OCI-LY7 (cell line): ENCODE measurements around the gene BBC3. TPM values are rescaled to one million over a fixed set of nuclear protein-coding genes. Genes with fewer than 3 reads are reported as not detected.

Experiments
- BruUV-seq: library from RNA; stranded (reverse); fragments of 400-500 nt; replicated peaks from 2 replicates; lab custom pipeline; 2021; lab: Mats Ljungman, UMichigan
- CTCF ChIA-PET: fragments of 300-600 bp; sonication (Branson Sonifier 250); formaldehyde crosslinking; loops from one replicate; lab custom pipeline; 2022; ENCODE audit warnings: antibody characterized with exemption; ENCODE audit not compliant: unreplicated experiment; lab: Charles Lee
- POLR2A ChIA-PET: fragments of 300-600 bp; sonication (Branson Sonifier 250); formaldehyde crosslinking; loops from one replicate; lab custom pipeline; 2022; ENCODE audit warnings: antibody characterized with exemption; lab: Charles Lee
- DNase-seq: peaks from one replicate; pipeline ENCODE4 v3.0.0-alpha.2; 2015; ENCODE audit warnings: low spot score
- H2AFZ ChIP-seq: fragments of 200-600 bp; sonication (generic), shearing (Covaris generic); 2 replicates; pipeline ENCODE4 v1.6.1; 2014; ENCODE audit warnings: mild to moderate bottlenecking, antibody characterized with exemption, low read length, moderate library complexity
- H3K27ac ChIP-seq: fragments of 200-600 bp; sonication (generic); 2 replicates; pipeline ENCODE4 v1.5.1; 2014; ENCODE audit warnings: mixed run types, low read depth, mild to moderate bottlenecking, moderate library complexity, low read length, inconsistent platforms; ENCODE audit not compliant: poor library complexity, severe bottlenecking
- H3K36me3 ChIP-seq: fragments of 200-600 bp; sonication (generic); 2 replicates; pipeline ENCODE4 v1.6.1; 2014; ENCODE audit warnings: mild to moderate bottlenecking, antibody characterized with exemption, low read length, moderate library complexity, mixed read lengths; ENCODE audit not compliant: insufficient read depth
- H3K4me1 ChIP-seq: fragments of 200-600 bp; sonication (generic); 2 replicates; pipeline ENCODE4 v1.5.1; 2014; ENCODE audit warnings: mild to moderate bottlenecking, low read length; ENCODE audit not compliant: insufficient read depth, poor library complexity, severe bottlenecking
- H3K4me2 ChIP-seq: fragments of 200-600 bp; sonication (generic); 2 replicates; pipeline ENCODE4 v1.6.1; 2014; ENCODE audit warnings: mild to moderate bottlenecking, low read length
- H3K4me3 ChIP-seq: fragments of 200-600 bp; sonication (generic); 2 replicates; pipeline ENCODE4 v1.5.1; 2014; ENCODE audit warnings: mild to moderate bottlenecking, low read depth, low read length; ENCODE audit not compliant: poor library complexity, severe bottlenecking
- H3K79me2 ChIP-seq: fragments of 200-600 bp; sonication (generic); 2 replicates; pipeline ENCODE4 v1.6.1; 2016; ENCODE audit warnings: low read depth, mild to moderate bottlenecking, low read length, moderate library complexity, mixed read lengths; ENCODE audit not compliant: insufficient read depth
- H3K9me2 ChIP-seq: fragments of 200-600 bp; sonication (generic); 2 replicates; pipeline ENCODE4 v1.6.1; 2016; ENCODE audit warnings: mild to moderate bottlenecking, low read length, mixed read lengths; ENCODE audit not compliant: insufficient read depth
- H3K9me3 ChIP-seq: fragments of 200-600 bp; sonication (generic); 2 replicates; pipeline ENCODE4 v1.6.1; 2014; ENCODE audit warnings: mild to moderate bottlenecking, mixed run types, low read length, mixed read lengths
- H4K20me1 ChIP-seq: fragments of 200-600 bp; sonication (generic); 2 replicates; pipeline ENCODE4 v1.6.1; 2014; ENCODE audit warnings: mild to moderate bottlenecking, antibody characterized with exemption, low read length, moderate library complexity, mixed read lengths; ENCODE audit not compliant: insufficient read depth
- EZH2phosphoT487 ChIP-seq: fragments of 200-600 bp; sonication (generic); IDR thresholded peaks from 2 replicates; pipeline ENCODE4 v1.6.1; 2018; ENCODE audit warnings: low read depth, borderline replicate concordance, mild to moderate bottlenecking, mixed run types, antibody characterized with exemption, low read length, moderate library complexity, mixed read lengths
- intact Hi-C: fragments of 100-400 bp; cut with micrococcal nuclease; formaldehyde crosslinking; loops from one replicate; pipeline ENCODE4 v1.10.0; 2022; ENCODE audit not compliant: unreplicated experiment
- total RNA-seq, 2 experiments: library from RNA; depleted of rRNA in 1 of 2; stranded (reverse); fragments of >200 nt in 1 of 2; shearing (Covaris generic) in 1 of 2; gene quantifications; 2 replicates each; pipeline ENCODE4 v1.2.3, GENCODE V29; 2014 to 2022
- TF ChIP-seq, protein P1 (sequence below): fragments of 200-600 bp; sonication (generic); conservative IDR thresholded peaks from 2 replicates; pipeline ENCODE4 v1.5.1; 2014; ENCODE audit warnings: mild to moderate bottlenecking, antibody characterized with exemption, low read length, moderate library complexity, mixed read lengths

Gene BBC3
- total RNA-seq, 2 experiments from 2014 or later, result 8.9 to 10.5 TPM

DNA sequence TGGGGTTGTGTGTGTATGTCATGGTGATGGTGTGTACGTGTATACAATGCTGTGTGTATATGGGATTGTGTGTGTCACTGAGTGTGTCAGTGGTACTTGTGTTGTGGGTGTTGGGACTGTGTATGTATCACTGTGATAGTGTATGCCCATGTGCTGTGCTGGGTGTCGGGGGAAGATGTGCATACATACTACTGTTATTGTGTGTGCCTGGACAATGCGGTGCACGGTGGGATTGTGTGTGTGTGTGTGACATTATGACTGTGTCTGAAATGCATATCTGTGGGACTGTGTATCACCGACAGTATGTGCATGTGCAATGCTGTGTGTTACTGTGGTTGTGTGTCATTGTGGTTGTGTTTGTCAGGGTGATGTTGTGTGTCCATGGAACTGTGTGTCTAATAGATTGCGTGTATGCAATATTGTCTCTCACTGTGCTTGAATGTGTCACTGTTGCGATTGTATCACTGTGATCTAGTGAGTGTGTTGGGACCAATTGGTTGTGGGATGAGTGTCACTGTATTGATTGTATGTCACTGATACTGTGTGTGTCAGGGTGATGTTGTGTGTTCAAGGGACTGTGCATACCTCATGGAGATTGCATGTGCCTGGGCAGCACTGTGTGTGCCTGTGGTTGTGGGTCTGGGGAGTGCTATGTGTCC is 11.0 kb upstream of the BBC3 start:
- TSS peak; percentile 62 for BruUV-seq
- H3K36me3 ChIP-seq, result no peaks in the 10 kb centered on the region
- peaks cover 52% of the 10 kb centered on the region for H3K4me1 ChIP-seq
- H3K9me3 ChIP-seq, result no peaks in the 10 kb centered on the region
- intact Hi-C loops, result no loop called here
- DNase-seq, result no peak
- no peak overlapping the region for H3K4me3 ChIP-seq
- H3K27ac ChIP-seq, result no peak overlapping the region
- no peaks in the 10 kb centered on the region for H3K79me2 ChIP-seq
- ChIA-PET CTCF (no interaction called here), POLR2A (no interaction called here)
- peak overlapping the region; percentile 37; the same call in 1 of the 2 replicates for H3K4me2 ChIP-seq
- TF ChIP-seq, protein P1, sequence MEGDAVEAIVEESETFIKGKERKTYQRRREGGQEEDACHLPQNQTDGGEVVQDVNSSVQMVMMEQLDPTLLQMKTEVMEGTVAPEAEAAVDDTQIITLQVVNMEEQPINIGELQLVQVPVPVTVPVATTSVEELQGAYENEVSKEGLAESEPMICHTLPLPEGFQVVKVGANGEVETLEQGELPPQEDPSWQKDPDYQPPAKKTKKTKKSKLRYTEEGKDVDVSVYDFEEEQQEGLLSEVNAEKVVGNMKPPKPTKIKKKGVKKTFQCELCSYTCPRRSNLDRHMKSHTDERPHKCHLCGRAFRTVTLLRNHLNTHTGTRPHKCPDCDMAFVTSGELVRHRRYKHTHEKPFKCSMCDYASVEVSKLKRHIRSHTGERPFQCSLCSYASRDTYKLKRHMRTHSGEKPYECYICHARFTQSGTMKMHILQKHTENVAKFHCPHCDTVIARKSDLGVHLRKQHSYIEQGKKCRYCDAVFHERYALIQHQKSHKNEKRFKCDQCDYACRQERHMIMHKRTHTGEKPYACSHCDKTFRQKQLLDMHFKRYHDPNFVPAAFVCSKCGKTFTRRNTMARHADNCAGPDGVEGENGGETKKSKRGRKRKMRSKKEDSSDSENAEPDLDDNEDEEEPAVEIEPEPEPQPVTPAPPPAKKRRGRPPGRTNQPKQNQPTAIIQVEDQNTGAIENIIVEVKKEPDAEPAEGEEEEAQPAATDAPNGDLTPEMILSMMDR, result no peak
- TF ChIP-seq EZH2phosphoT487, result no peak
- H4K20me1 ChIP-seq, result no peaks in the 10 kb centered on the region
- no peaks in the 10 kb centered on the region for H3K9me2 ChIP-seq
- H2AFZ ChIP-seq, result no peak overlapping the region

DNA sequence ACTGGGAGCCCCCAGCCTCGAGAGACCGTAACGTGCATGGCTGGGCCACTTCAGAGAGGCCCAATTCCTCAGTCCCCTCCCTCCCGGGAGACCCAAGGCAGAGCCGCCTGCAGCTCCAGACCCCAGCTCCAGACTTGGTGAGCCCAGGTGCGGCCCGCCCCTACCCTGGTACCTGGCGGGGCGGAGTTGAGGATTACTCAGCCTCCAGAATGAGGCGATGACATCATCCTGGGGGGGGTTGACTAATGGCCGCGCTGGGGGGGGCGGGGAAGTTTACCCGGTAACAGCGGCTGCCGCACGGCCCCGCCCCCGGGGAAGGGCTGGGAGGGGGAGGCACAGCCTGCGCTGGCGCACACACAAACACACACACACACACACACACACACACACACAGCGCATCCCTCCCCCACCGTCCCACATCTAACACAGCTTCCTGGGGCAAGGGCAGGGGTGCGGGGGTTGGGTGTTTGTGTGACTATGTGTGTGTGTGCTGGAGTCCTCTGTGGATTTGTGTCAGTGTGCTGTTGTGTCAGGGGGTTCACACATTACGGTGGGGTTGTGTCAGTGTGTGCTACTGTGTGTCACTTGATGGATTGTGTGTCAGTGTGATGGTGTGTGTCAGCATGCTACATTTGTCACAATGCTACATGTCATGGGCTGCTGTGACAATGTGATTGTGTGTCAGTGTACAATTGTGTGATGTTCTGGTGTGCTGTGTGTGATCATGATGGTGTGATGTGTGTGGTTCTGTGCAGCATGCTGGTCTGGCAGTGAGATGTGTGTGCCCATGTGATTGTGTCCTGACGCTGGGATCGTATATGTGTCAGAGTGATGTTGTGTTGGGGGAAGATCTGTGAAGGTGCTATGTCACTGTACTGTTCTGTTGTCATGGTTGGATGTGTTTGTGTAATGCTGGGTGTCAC is 10.3 kb upstream of the BBC3 start:
- H4K20me1 ChIP-seq, result no peaks in the 10 kb centered on the region
- no peaks in the 10 kb centered on the region for H3K79me2 ChIP-seq
- ChIA-PET POLR2A (interaction anchor here (0.7 kb wide), 1 partner anchor 193 kb away, joined by 3 read pairs; no protein-coding TSS in a partner anchor), CTCF (no interaction called here)
- intact Hi-C loops, result no loop called here
- no peak overlapping the region for H2AFZ ChIP-seq
- no TSS peak for BruUV-seq
- H3K4me2 ChIP-seq, result peak overlapping the region; percentile 37
- no peaks in the 10 kb centered on the region for H3K36me3 ChIP-seq
- DNase-seq, result peak; percentile 74
- H3K4me3 ChIP-seq, result peak overlapping the region; percentile 7
- no peak overlapping the region for H3K27ac ChIP-seq
- H3K9me2 ChIP-seq, result no peaks in the 10 kb centered on the region
- H3K9me3 ChIP-seq, result no peaks in the 10 kb centered on the region
- peaks cover 60% of the 10 kb centered on the region for H3K4me1 ChIP-seq
- TF ChIP-seq, protein P1, result no peak
- no peak for TF ChIP-seq EZH2phosphoT487
